CD14-positive monocyte (primary cell): ENCODE measurements around the gene RSPH10B2. TPM values are rescaled to one million over a fixed set of nuclear protein-coding genes. Genes with fewer than 3 reads are reported as not detected.
"Not testable (repeated sequence)": the region's sequence is repeated elsewhere in the genome, so short reads cannot be mapped to it uniquely, and the experiment has no call there.

Source experiments
- DNase-seq, 3 donors: peaks; one replicate each; pipeline ENCODE4 v3.0.0-alpha.2; 2011 to 2022
- H2AFZ ChIP-seq: 2 replicates; pipeline ENCODE4 v1.6.0; 2012; ENCODE audit warnings: mild to moderate bottlenecking, low read depth, low read length, inconsistent platforms; ENCODE audit not compliant: insufficient read depth, poor library complexity, severe bottlenecking
- H3K27ac ChIP-seq, 2 donors: 1 replicate in 1 of 2; 2 replicates in 1 of 2; pipeline ENCODE4 v1.5.1; 2012 to 2013; ENCODE audit warnings: low read length in 2 of 2, control low read depth in 1 of 2, inconsistent platforms in 1 of 2, low read depth in 1 of 2, mild to moderate bottlenecking in 1 of 2
- H3K27me3 ChIP-seq, 2 donors: one replicate each; pipeline versions ENCODE4 v1.6.0 to v1.6.1; 2011 to 2013; ENCODE audit warnings: low read length in 2 of 2; ENCODE audit not compliant: control insufficient read depth in 2 of 2, insufficient read depth in 2 of 2
- H3K36me3 ChIP-seq, 2 donors: replicated peaks in 1 of 2; 1 replicate in 1 of 2; 2 replicates in 1 of 2; pipeline versions ENCODE4 v1.5.1 to v1.6.1; 2012 to 2013; ENCODE audit warnings: low read length in 2 of 2, control low read depth in 1 of 2, inconsistent platforms in 1 of 2, mild to moderate bottlenecking in 1 of 2; ENCODE audit not compliant: insufficient read depth in 2 of 2, control insufficient read depth in 1 of 2
- H3K4me1 ChIP-seq, 2 donors: 1 replicate in 1 of 2; 2 replicates in 1 of 2; pipeline versions ENCODE4 v1.5.1 to v1.6.1; 2012 to 2013; ENCODE audit warnings: low read length in 2 of 2, control low read depth in 1 of 2, inconsistent platforms in 1 of 2, mild to moderate bottlenecking in 1 of 2, moderate library complexity in 1 of 2; ENCODE audit not compliant: insufficient read depth in 2 of 2, control insufficient read depth in 1 of 2
- H3K4me2 ChIP-seq: replicated peaks from 2 replicates; pipeline ENCODE3; 2012; ENCODE audit warnings: low read length, moderate library complexity, mild to moderate bottlenecking; ENCODE audit not compliant: poor library complexity, severe bottlenecking; ENCODE audit errors: extremely low read depth
- H3K4me3 ChIP-seq, 3 experiments: fragments of 200-600 bp in 1 of 3; sonication (generic) in 1 of 3; replicated peaks in 1 of 3; 1 replicate in 2 of 3; 2 replicates in 1 of 3; pipeline ENCODE4 v1.5.1; 2011 to 2013; ENCODE audit warnings: low read length in 3 of 3, mild to moderate bottlenecking in 3 of 3, control low read depth in 2 of 3, low read depth in 2 of 3, inconsistent platforms in 1 of 3, moderate library complexity in 1 of 3
- H3K79me2 ChIP-seq: 2 replicates; pipeline ENCODE4 v1.6.0; 2012; ENCODE audit warnings: mild to moderate bottlenecking, control low read depth, inconsistent platforms, low read length, moderate library complexity; ENCODE audit not compliant: insufficient read depth
- H3K9ac ChIP-seq: 2 replicates; pipeline ENCODE4 v1.6.0; 2017; ENCODE audit warnings: low read length, mild to moderate bottlenecking; ENCODE audit not compliant: insufficient read depth, poor library complexity, severe bottlenecking
- H3K9me3 ChIP-seq, 2 donors: replicated peaks in 1 of 2; 1 replicate in 1 of 2; 2 replicates in 1 of 2; pipeline versions ENCODE4 v1.5.1 to v1.6.1; 2012 to 2013; ENCODE audit warnings: low read length in 2 of 2, control low read depth in 1 of 2; ENCODE audit not compliant: control insufficient read depth in 1 of 2, insufficient read depth in 1 of 2
- H4K20me1 ChIP-seq: 2 replicates; pipeline ENCODE4 v1.6.0; 2012; ENCODE audit warnings: mild to moderate bottlenecking, low read length, control low read depth, moderate library complexity; ENCODE audit not compliant: insufficient read depth
- H3K27ac Mint-ChIP-seq, 7 donors: one replicate each; pipeline ENCODE4 v1.8.0; 2020; ENCODE audit warnings: mild to moderate bottlenecking in 7 of 7, mixed read lengths in 7 of 7, moderate library complexity in 6 of 7, inconsistent platforms in 2 of 7
- H3K27me3 Mint-ChIP-seq, 3 donors: one replicate each; pipeline ENCODE4 v1.8.0; 2021 to 2022; ENCODE audit warnings: low read depth in 3 of 3, mild to moderate bottlenecking in 3 of 3, mixed read lengths in 3 of 3, moderate library complexity in 3 of 3, inconsistent platforms in 1 of 3
- H3K36me3 Mint-ChIP-seq, 2 donors: one replicate each; pipeline ENCODE4 v1.8.0; 2020; ENCODE audit warnings: mixed read lengths in 2 of 2, inconsistent platforms in 1 of 2, mild to moderate bottlenecking in 1 of 2
- H3K4me1 Mint-ChIP-seq: one replicate; pipeline ENCODE4 v1.8.0; 2020; ENCODE audit warnings: mild to moderate bottlenecking, mixed read lengths
- H3K4me3 Mint-ChIP-seq, 2 donors: one replicate each; pipeline ENCODE4 v1.8.0; 2020; ENCODE audit warnings: mild to moderate bottlenecking in 2 of 2, mixed read lengths in 2 of 2, moderate library complexity in 1 of 2
- H3K9me3 Mint-ChIP-seq, 7 donors: one replicate each; pipeline ENCODE4 v1.8.0; 2020 to 2022; ENCODE audit warnings: mixed read lengths in 7 of 7, mild to moderate bottlenecking in 6 of 7, moderate library complexity in 6 of 7, inconsistent platforms in 2 of 7
- WGBS: methylation state at CpG from one replicate; pipeline ENCODE4 v1.1.5; 2013; ENCODE audit warnings: missing lambda C conversion rate; ENCODE audit not compliant: insufficient coverage; 5-methylcytosine and 5-hydroxymethylcytosine counted together
- intact Hi-C, 2 donors: fragments of 100-400 bp; cut with micrococcal nuclease; formaldehyde crosslinking; loops; one replicate each; pipeline versions ENCODE4 v1.15.0 to v1.15.1; 2023
- polyA plus RNA-seq, 3 donors: library from polyadenylated mRNA; depleted of rRNA in 1 of 3; unstranded in 2 of 3; stranded (reverse) in 1 of 3; fragments of 300-500 nt in 2 of 3; fragments of >200 nt in 1 of 3; fragmentation: Illumina TruSeq in 2 of 3; gene quantifications; 1 replicate in 2 of 3; 2 replicates in 1 of 3; pipeline ENCODE4 v1.2.3, GENCODE V29; 2012 to 2021

RSPH10B2 gene
- polyA plus RNA-seq, 3 donors = 0.03 TPM; not detected in 2

- H3K27me3 Mint-ChIP-seq, H3K9me3 ChIP-seq, H4K20me1 ChIP-seq, H3K36me3 Mint-ChIP-seq, DNase-seq, H3K9ac ChIP-seq, H3K4me3 ChIP-seq, H3K4me1 Mint-ChIP-seq, H3K4me1 ChIP-seq, H2AFZ ChIP-seq, H3K27ac Mint-ChIP-seq, H3K4me3 Mint-ChIP-seq, H3K36me3 ChIP-seq, H3K27ac ChIP-seq, H3K79me2 ChIP-seq, intact Hi-C loops, H3K4me2 ChIP-seq, H3K27me3 ChIP-seq: not testable (repeated sequence)
- WGBS = 61% methylated on average over 3 of the region's 5 CpGs
- peaks cover 0 to 14% (median 5%) of the 10 kb centered on the region in 7 donors for H3K9me3 Mint-ChIP-seq
These were observed 89.2 kb downstream of the RSPH10B2 start for GRCh38 chr7:6843092-6843491.

DNA sequence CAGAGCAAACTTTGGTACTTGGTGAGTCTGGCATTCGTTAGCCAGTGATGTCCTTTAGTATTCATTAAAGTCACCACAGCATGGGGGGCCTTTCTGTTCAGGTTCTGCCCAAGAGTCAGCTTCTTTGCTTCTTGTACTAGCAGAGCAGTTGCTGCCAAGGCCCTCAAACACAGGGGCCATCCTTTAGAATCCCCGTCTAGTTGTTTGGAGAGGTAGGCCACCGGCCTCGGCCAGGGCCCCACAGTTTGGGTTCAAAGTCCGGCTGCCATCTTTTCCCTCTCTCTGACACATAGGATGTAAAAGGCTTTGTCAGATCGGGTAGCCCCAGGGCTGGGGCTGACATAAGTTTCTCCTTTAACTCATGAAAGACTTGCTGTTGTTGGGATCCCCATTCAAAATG, 89.8 kb downstream of the RSPH10B2 start:
- H3K27ac ChIP-seq, H3K4me3 ChIP-seq, H3K27me3 Mint-ChIP-seq, H4K20me1 ChIP-seq, H3K27me3 ChIP-seq, H3K36me3 Mint-ChIP-seq, H3K9me3 Mint-ChIP-seq, H3K36me3 ChIP-seq, H3K4me2 ChIP-seq, H3K4me1 ChIP-seq, H3K4me3 Mint-ChIP-seq, H2AFZ ChIP-seq, DNase-seq, H3K4me1 Mint-ChIP-seq, H3K27ac Mint-ChIP-seq, H3K9me3 ChIP-seq, H3K9ac ChIP-seq, intact Hi-C loops, H3K79me2 ChIP-seq: not testable (repeated sequence)
- WGBS = no CpG with 5 or more reads among the region's 6 CpGs

- H3K27me3 Mint-ChIP-seq, H2AFZ ChIP-seq, H3K4me2 ChIP-seq, H3K4me1 ChIP-seq, H3K36me3 ChIP-seq, H3K36me3 Mint-ChIP-seq, DNase-seq, intact Hi-C loops, H3K9me3 Mint-ChIP-seq, H3K27me3 ChIP-seq, H3K79me2 ChIP-seq, H3K27ac ChIP-seq, H4K20me1 ChIP-seq, H3K9me3 ChIP-seq, H3K9ac ChIP-seq, H3K4me1 Mint-ChIP-seq, H3K4me3 ChIP-seq: not testable (repeated sequence)
- WGBS = 0% methylated on average over 1 of the region's 16 CpGs
- peak overlapping the region in 1 of 2 donors; percentile 53 for H3K4me3 Mint-ChIP-seq
- peak overlapping the region in 1 of 7 donors; percentile 54 for H3K27ac Mint-ChIP-seq
These were observed 92.1 kb downstream of the RSPH10B2 start for GRCh38 chr7:6845971-6846449.

- H3K79me2 ChIP-seq, DNase-seq, intact Hi-C loops, H3K4me3 Mint-ChIP-seq, H3K36me3 ChIP-seq, H3K9ac ChIP-seq, H3K27me3 ChIP-seq, H3K4me2 ChIP-seq, H3K4me1 Mint-ChIP-seq, H3K9me3 Mint-ChIP-seq, H4K20me1 ChIP-seq, H2AFZ ChIP-seq, H3K9me3 ChIP-seq, H3K27ac Mint-ChIP-seq, H3K4me1 ChIP-seq, H3K27me3 Mint-ChIP-seq, H3K4me3 ChIP-seq, H3K36me3 Mint-ChIP-seq, H3K27ac ChIP-seq: not testable (repeated sequence)
- 100% methylated on average over 2 of the region's 18 CpGs for WGBS
These were observed 93.8 kb downstream of the RSPH10B2 start for GRCh38 chr7:6847751-6848150.
